HCT116 (cell line): ENCODE results near the gene MITD1. TPM values are rescaled to one million over a fixed set of nuclear protein-coding genes. Genes with fewer than 3 reads are reported as not detected.

ENCODE experiments used
- ATAC-seq: fragments of 200-7000 bp; cut with Tn5 transposase; 2 replicates; pipeline ENCODE4 v1.9.1; 2020; ENCODE audit warnings: mild to moderate bottlenecking, moderate library complexity
- BruUV-seq: library from RNA; stranded (reverse); fragments of 400-500 nt; replicated peaks from 2 replicates; lab custom pipeline; 2021; lab: Mats Ljungman, UMichigan
- CTCF ChIA-PET: fragments of 300-600 bp; sonication (Branson Sonifier 250); formaldehyde crosslinking; loops from one replicate; lab custom pipeline; 2021; ENCODE audit warnings: antibody characterized with exemption; lab: Charles Lee
- POLR2A ChIA-PET: fragments of 300-600, 350-600 bp; sonication (Branson Sonifier 250); formaldehyde crosslinking; loops from one replicate; lab custom pipeline; 2021; ENCODE audit warnings: antibody characterized with exemption; lab: Charles Lee
- RAD21 ChIA-PET, 2 experiments: fragments of 300-600 bp; sonication (Branson Sonifier 250); formaldehyde crosslinking; loops; one replicate each; lab custom pipeline; 2023; ENCODE audit warnings: low total read pairs in 2 of 2; ENCODE audit not compliant: uncharacterized antibody in 2 of 2, unreplicated experiment in 2 of 2, low non-redundant PET in 1 of 2; lab: Charles Lee
- DNase-seq: peaks from one replicate; pipeline ENCODE4 v3.0.0-alpha.2; 2010; ENCODE audit warnings: low read depth, low spot score
- H2AFZ ChIP-seq: fragments of 200-600 bp; shearing (Covaris generic), sonication (generic); 2 replicates; pipeline ENCODE4 v1.6.1; 2017; ENCODE audit warnings: low read depth, mixed run types, mixed read lengths, antibody characterized with exemption, low read length; ENCODE audit not compliant: poor library complexity, severe bottlenecking
- H3K27ac ChIP-seq: 2 replicates; pipeline ENCODE4 v1.5.1; 2012; ENCODE audit warnings: low read depth, low read length
- H3K27me3 ChIP-seq: fragments of 200-600 bp; sonication (generic); 2 replicates; pipeline ENCODE4 v1.6.1; 2016; ENCODE audit warnings: mixed run types, low read length, mixed read lengths; ENCODE audit not compliant: insufficient read depth
- H3K36me3 ChIP-seq, 2 experiments: fragments of 200-500 bp in 1 of 2; fragments of 200-600 bp in 1 of 2; sonication (Bioruptor generic) in 1 of 2; sonication (generic) in 1 of 2; 2 replicates each; pipeline versions ENCODE4 v1.5.1 to v1.6.1; 2014 to 2016; ENCODE audit warnings: low read length in 2 of 2, inconsistent platforms in 1 of 2, mixed read lengths in 1 of 2, mixed run types in 1 of 2; ENCODE audit not compliant: insufficient read depth in 2 of 2, control insufficient read depth in 1 of 2
- H3K4me1 ChIP-seq, 2 experiments: fragments of 200-600 bp in 1 of 2; sonication (generic) in 1 of 2; 2 replicates each; pipeline versions ENCODE4 v1.5.1 to v1.6.1; 2012 to 2017; ENCODE audit warnings: low read length in 2 of 2, inconsistent platforms in 1 of 2, mild to moderate bottlenecking in 1 of 2, mixed read lengths in 1 of 2, mixed run types in 1 of 2, moderate library complexity in 1 of 2; ENCODE audit not compliant: insufficient read depth in 2 of 2, control insufficient read depth in 1 of 2
- H3K4me2 ChIP-seq: fragments of 200-600 bp; sonication (generic); 2 replicates; pipeline ENCODE4 v1.6.1; 2017; ENCODE audit warnings: mixed run types, low read length, mixed read lengths
- H3K4me3 ChIP-seq, 2 experiments: fragments of 200-600 bp in 1 of 2; sonication (generic) in 1 of 2; replicated peaks in 1 of 2; 2 replicates each; pipeline ENCODE4 v1.5.1; 2011 to 2016; ENCODE audit warnings: low read length in 2 of 2, control low read depth in 1 of 2, low read depth in 1 of 2, mild to moderate bottlenecking in 1 of 2, mixed read lengths in 1 of 2, mixed run types in 1 of 2
- H3K79me2 ChIP-seq: fragments of 200-600 bp; sonication (generic); 2 replicates; pipeline ENCODE4 v1.6.1; 2017; ENCODE audit warnings: mild to moderate bottlenecking, mixed run types, low read length, moderate library complexity, mixed read lengths; ENCODE audit not compliant: insufficient read depth
- H3K9ac ChIP-seq: fragments of 200-600 bp; sonication (generic); 2 replicates; pipeline ENCODE4 v1.6.1; 2016; ENCODE audit warnings: low read length, mixed read lengths
- H3K9me2 ChIP-seq: fragments of 200-600 bp; sonication (generic), shearing (Covaris generic); 2 replicates; pipeline ENCODE4 v1.6.1; 2017; ENCODE audit warnings: mixed run types, mild to moderate bottlenecking, moderate library complexity; ENCODE audit not compliant: insufficient read depth
- H3K9me3 ChIP-seq, 2 experiments: fragments of 200-500 bp in 1 of 2; fragments of 200-600 bp in 1 of 2; sonication (Bioruptor generic) in 1 of 2; sonication (generic) in 1 of 2; 2 replicates each; pipeline ENCODE4 v1.6.1; 2014 to 2017; ENCODE audit warnings: low read length in 2 of 2, mixed read lengths in 2 of 2, inconsistent platforms in 1 of 2, low read depth in 1 of 2, mild to moderate bottlenecking in 1 of 2, mixed run types in 1 of 2, moderate library complexity in 1 of 2; ENCODE audit not compliant: control insufficient read depth in 1 of 2, insufficient read depth in 1 of 2
- H4K20me1 ChIP-seq: fragments of 200-600 bp; sonication (generic), shearing (Covaris generic); 2 replicates; pipeline ENCODE4 v1.6.1; 2017; ENCODE audit warnings: mixed run types, mild to moderate bottlenecking, moderate library complexity; ENCODE audit not compliant: insufficient read depth
- CBX3 ChIP-seq: IDR thresholded peaks from 2 replicates; pipeline ENCODE4 v1.6.1; 2012; ENCODE audit warnings: low read depth
- CEBPB ChIP-seq: IDR thresholded peaks from 2 replicates; pipeline ENCODE4 v1.6.1; 2012; ENCODE audit warnings: low read depth
- EGR1 ChIP-seq: IDR thresholded peaks from 2 replicates; pipeline ENCODE4 v1.6.1; 2012; ENCODE audit warnings: low read depth
- ELF1 ChIP-seq: IDR thresholded peaks from 2 replicates; pipeline ENCODE4 v1.6.1; 2012; ENCODE audit warnings: low read depth, borderline replicate concordance
- EZH2phosphoT487 ChIP-seq: fragments of 200-600 bp; IDR thresholded peaks from 2 replicates; pipeline ENCODE4 v1.6.1; 2018; ENCODE audit warnings: antibody characterized with exemption, borderline replicate concordance
- FOSL1 ChIP-seq: IDR thresholded peaks from 2 replicates; pipeline ENCODE4 v1.6.1; 2012; ENCODE audit warnings: low read depth
- JUND ChIP-seq: IDR thresholded peaks from 2 replicates; pipeline ENCODE4 v1.6.1; 2012
- POLR2A ChIP-seq: IDR thresholded peaks from 2 replicates; pipeline ENCODE4 v1.7.0; 2011; ENCODE audit warnings: borderline replicate concordance; ENCODE audit not compliant: insufficient read depth, insufficient read length; ENCODE audit errors: extremely low read depth
- POLR2AphosphoS5 ChIP-seq: IDR thresholded peaks from 2 replicates; pipeline ENCODE4 v1.6.1; 2011; ENCODE audit warnings: mild to moderate bottlenecking, low read depth, low read length, moderate library complexity
- RAD21 ChIP-seq: IDR thresholded peaks from 2 replicates; pipeline ENCODE4 v1.6.1; 2012; ENCODE audit warnings: low read depth, mild to moderate bottlenecking
- SIN3A ChIP-seq: IDR thresholded peaks from 2 replicates; pipeline ENCODE4 v1.6.1; 2012; ENCODE audit warnings: low read depth
- SP1 ChIP-seq: IDR thresholded peaks from 2 replicates; pipeline ENCODE4 v1.6.1; 2012; ENCODE audit warnings: low read depth
- SRF ChIP-seq: IDR thresholded peaks from 2 replicates; pipeline ENCODE4 v1.6.1; 2012; ENCODE audit warnings: low read depth
- TCF7L2 ChIP-seq: IDR thresholded peaks from 2 replicates; pipeline ENCODE4 v1.7.0; 2011; ENCODE audit warnings: borderline replicate concordance, inconsistent platforms; ENCODE audit not compliant: insufficient read depth, insufficient read length; ENCODE audit errors: extremely low read depth
- ZFX ChIP-seq: fragments of 450-650 bp; IDR thresholded peaks from 2 replicates; pipeline ENCODE4 v1.6.1; 2017
- intact Hi-C: fragments of 100-400 bp; cut with micrococcal nuclease; formaldehyde crosslinking; loops from 2 replicates; pipeline ENCODE4 v1.10.0; 2022
- total RNA-seq: library from RNA; stranded (reverse); gene quantifications from one replicate; pipeline ENCODE4 v1.2.1, GENCODE V29; 2021; ENCODE audit not compliant: unreplicated experiment
- TF ChIP-seq, protein P1 (sequence below): IDR thresholded peaks from 2 replicates; pipeline ENCODE4 v1.6.1; 2012; ENCODE audit warnings: low read depth
- TF ChIP-seq, protein P2 (sequence below), 3 experiments: fragments of 200-600 bp in 1 of 3; sonication (generic) in 1 of 3; IDR thresholded peaks in 2 of 3; conservative IDR thresholded peaks in 1 of 3; 2 replicates each; pipeline ENCODE4 v1.5.1; 2012 to 2017; ENCODE audit warnings: low read depth in 2 of 3, low read length in 2 of 3, antibody characterized with exemption in 1 of 3, borderline replicate concordance in 1 of 3, control low read depth in 1 of 3, mild to moderate bottlenecking in 1 of 3, mixed read lengths in 1 of 3, mixed run types in 1 of 3, moderate library complexity in 1 of 3; ENCODE audit not compliant: insufficient read depth in 1 of 3
- TF ChIP-seq, protein P3 (sequence below): IDR thresholded peaks from 2 replicates; pipeline ENCODE4 v1.6.1; 2012
- TF ChIP-seq, protein P4 (sequence below): IDR thresholded peaks from 2 replicates; pipeline ENCODE4 v1.6.1; 2012
- TF ChIP-seq, protein P5 (sequence below): IDR thresholded peaks from 2 replicates; pipeline ENCODE4 v1.6.1; 2011; ENCODE audit warnings: mild to moderate bottlenecking, low read length, moderate library complexity; ENCODE audit not compliant: insufficient replicate concordance; ENCODE audit errors: extremely low read depth

The MITD1 gene
- total RNA-seq, 1 experiment from 2014 or later, result 20.7 TPM

DNA sequence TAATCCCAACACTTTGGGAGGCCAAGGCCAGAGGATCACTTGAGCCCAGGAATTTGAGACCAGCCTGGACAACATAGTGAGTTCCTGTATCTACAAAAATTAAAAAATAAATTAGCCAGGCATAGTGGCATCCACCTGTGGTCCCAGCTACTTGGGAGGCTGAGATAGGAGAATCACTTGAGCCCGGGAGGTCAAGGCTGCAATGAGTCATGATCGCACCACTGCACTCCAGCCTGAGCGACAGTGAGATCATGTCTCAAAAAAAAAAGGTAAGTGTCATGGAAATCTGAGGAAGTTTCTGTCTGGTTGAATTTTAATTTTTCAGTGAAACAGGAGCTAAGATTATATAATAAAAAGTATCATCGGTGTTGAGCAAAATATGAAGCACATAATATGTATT lies 41.9 kb downstream of the MITD1 start:
- ATAC-seq (no peak), DNase-seq (no peak)
- H3K79me2 ChIP-seq, result no peaks in the 10 kb centered on the region
- H3K9me3 ChIP-seq, result 0 out of 4 replicates have a peak, but pooled peaks cover 0 to 3% of the 10 kb centered on the region in 2 experiments
- H3K4me1 ChIP-seq, result peaks cover 10 to 27% of the 10 kb centered on the region in 2 experiments
- no peaks in the 10 kb centered on the region for H3K27me3 ChIP-seq
- H2AFZ ChIP-seq, result no peak overlapping the region
- H3K4me2 ChIP-seq, result no peak overlapping the region
- POLR2A ChIA-PET, result no interaction called here
- no peak overlapping the region for H3K27ac ChIP-seq
- H3K9me2 ChIP-seq, result no peaks in the 10 kb centered on the region
- no peak overlapping the region for H3K4me3 ChIP-seq
- H3K36me3 ChIP-seq, result no peaks in the 10 kb centered on the region
- RAD21 ChIA-PET, result no interaction called here
- intact Hi-C loops, result no loop called here
- BruUV-seq, result no TSS peak
- no peaks in the 10 kb centered on the region for H4K20me1 ChIP-seq
- CTCF ChIA-PET, result no interaction called here
- TF ChIP-seq, protein P1, sequence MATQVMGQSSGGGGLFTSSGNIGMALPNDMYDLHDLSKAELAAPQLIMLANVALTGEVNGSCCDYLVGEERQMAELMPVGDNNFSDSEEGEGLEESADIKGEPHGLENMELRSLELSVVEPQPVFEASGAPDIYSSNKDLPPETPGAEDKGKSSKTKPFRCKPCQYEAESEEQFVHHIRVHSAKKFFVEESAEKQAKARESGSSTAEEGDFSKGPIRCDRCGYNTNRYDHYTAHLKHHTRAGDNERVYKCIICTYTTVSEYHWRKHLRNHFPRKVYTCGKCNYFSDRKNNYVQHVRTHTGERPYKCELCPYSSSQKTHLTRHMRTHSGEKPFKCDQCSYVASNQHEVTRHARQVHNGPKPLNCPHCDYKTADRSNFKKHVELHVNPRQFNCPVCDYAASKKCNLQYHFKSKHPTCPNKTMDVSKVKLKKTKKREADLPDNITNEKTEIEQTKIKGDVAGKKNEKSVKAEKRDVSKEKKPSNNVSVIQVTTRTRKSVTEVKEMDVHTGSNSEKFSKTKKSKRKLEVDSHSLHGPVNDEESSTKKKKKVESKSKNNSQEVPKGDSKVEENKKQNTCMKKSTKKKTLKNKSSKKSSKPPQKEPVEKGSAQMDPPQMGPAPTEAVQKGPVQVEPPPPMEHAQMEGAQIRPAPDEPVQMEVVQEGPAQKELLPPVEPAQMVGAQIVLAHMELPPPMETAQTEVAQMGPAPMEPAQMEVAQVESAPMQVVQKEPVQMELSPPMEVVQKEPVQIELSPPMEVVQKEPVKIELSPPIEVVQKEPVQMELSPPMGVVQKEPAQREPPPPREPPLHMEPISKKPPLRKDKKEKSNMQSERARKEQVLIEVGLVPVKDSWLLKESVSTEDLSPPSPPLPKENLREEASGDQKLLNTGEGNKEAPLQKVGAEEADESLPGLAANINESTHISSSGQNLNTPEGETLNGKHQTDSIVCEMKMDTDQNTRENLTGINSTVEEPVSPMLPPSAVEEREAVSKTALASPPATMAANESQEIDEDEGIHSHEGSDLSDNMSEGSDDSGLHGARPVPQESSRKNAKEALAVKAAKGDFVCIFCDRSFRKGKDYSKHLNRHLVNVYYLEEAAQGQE, result no peak
- TF ChIP-seq, protein P2, sequence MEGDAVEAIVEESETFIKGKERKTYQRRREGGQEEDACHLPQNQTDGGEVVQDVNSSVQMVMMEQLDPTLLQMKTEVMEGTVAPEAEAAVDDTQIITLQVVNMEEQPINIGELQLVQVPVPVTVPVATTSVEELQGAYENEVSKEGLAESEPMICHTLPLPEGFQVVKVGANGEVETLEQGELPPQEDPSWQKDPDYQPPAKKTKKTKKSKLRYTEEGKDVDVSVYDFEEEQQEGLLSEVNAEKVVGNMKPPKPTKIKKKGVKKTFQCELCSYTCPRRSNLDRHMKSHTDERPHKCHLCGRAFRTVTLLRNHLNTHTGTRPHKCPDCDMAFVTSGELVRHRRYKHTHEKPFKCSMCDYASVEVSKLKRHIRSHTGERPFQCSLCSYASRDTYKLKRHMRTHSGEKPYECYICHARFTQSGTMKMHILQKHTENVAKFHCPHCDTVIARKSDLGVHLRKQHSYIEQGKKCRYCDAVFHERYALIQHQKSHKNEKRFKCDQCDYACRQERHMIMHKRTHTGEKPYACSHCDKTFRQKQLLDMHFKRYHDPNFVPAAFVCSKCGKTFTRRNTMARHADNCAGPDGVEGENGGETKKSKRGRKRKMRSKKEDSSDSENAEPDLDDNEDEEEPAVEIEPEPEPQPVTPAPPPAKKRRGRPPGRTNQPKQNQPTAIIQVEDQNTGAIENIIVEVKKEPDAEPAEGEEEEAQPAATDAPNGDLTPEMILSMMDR (IDR thresholded peaks at IDR 0.05 in 2 of 3, conservative IDR thresholded peaks at IDR 0.05 in 1 of 3; ENCODE audit: borderline replicate concordance in 1 of 3, insufficient read depth in 1 of 3, low read depth in 2 of 3, low read length in 2 of 3), result no peak
- TF ChIP-seq CEBPB (no peak), FOSL1 (no peak), POLR2AphosphoS5 (no peak), SRF (no peak), EZH2phosphoT487 (no peak), EGR1 (no peak), ZFX (no peak), ELF1 (no peak), SIN3A (no peak), JUND (no peak), TCF7L2 (no peak), POLR2A (no peak), SP1 (no peak), RAD21 (no peak), CBX3 (no peak)
- TF ChIP-seq, protein P3, sequence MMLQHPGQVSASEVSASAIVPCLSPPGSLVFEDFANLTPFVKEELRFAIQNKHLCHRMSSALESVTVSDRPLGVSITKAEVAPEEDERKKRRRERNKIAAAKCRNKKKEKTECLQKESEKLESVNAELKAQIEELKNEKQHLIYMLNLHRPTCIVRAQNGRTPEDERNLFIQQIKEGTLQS, result no peak
- TF ChIP-seq, protein P4, sequence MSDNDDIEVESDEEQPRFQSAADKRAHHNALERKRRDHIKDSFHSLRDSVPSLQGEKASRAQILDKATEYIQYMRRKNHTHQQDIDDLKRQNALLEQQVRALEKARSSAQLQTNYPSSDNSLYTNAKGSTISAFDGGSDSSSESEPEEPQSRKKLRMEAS, result no peak
- TF ChIP-seq, protein P5, sequence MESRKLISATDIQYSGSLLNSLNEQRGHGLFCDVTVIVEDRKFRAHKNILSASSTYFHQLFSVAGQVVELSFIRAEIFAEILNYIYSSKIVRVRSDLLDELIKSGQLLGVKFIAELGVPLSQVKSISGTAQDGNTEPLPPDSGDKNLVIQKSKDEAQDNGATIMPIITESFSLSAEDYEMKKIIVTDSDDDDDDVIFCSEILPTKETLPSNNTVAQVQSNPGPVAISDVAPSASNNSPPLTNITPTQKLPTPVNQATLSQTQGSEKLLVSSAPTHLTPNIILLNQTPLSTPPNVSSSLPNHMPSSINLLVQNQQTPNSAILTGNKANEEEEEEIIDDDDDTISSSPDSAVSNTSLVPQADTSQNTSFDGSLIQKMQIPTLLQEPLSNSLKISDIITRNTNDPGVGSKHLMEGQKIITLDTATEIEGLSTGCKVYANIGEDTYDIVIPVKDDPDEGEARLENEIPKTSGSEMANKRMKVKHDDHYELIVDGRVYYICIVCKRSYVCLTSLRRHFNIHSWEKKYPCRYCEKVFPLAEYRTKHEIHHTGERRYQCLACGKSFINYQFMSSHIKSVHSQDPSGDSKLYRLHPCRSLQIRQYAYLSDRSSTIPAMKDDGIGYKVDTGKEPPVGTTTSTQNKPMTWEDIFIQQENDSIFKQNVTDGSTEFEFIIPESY, result no peak
- no peak overlapping the region for H3K9ac ChIP-seq
